Nephron progenitor cell (in vitro differentiated cells): ENCODE measurements around the gene CWC22.

ENCODE experiments used
- DNase-seq: peaks from one replicate; pipeline ENCODE4 v3.0.0; 2021
- H3K27ac Mint-ChIP-seq: 2 replicates; pipeline ENCODE4 v1.8.0; 2021; ENCODE audit warnings: mild to moderate bottlenecking, moderate library complexity, mixed read lengths
- H3K27me3 Mint-ChIP-seq: 2 replicates; pipeline ENCODE4 v1.8.0; 2021; ENCODE audit warnings: mild to moderate bottlenecking, low read depth, mixed read lengths; ENCODE audit not compliant: poor library complexity
- H3K36me3 Mint-ChIP-seq: 2 replicates; pipeline ENCODE4 v1.8.0; 2021; ENCODE audit warnings: low read depth, mixed read lengths
- H3K4me1 Mint-ChIP-seq: 2 replicates; pipeline ENCODE4 v1.8.0; 2021; ENCODE audit warnings: mixed read lengths
- H3K4me3 Mint-ChIP-seq: 2 replicates; pipeline ENCODE4 v1.8.0; 2021; ENCODE audit warnings: mild to moderate bottlenecking, moderate library complexity, mixed read lengths
- H3K9me3 Mint-ChIP-seq: 2 replicates; pipeline ENCODE4 v1.8.0; 2021; ENCODE audit warnings: mild to moderate bottlenecking, moderate library complexity, mixed read lengths
- CTCF ChIP-seq: fragments of 200-600 bp; sonication (generic); IDR thresholded peaks from 2 replicates; pipeline ENCODE4 v1.5.0; 2021; ENCODE audit warnings: antibody characterized with exemption

CWC22 gene

GRCh38 chr2:179909845-179910734 lies 97.0 kb downstream of the CWC22 start:
- no peak for DNase-seq
- peaks cover 3% of the 10 kb centered on the region for H3K27me3 Mint-ChIP-seq
- no peaks in the 10 kb centered on the region for H3K36me3 Mint-ChIP-seq
- H3K4me3 Mint-ChIP-seq: no peak overlapping the region
- H3K4me1 Mint-ChIP-seq: no peaks in the 10 kb centered on the region
- TF ChIP-seq CTCF: no peak
- no peaks in the 10 kb centered on the region for H3K9me3 Mint-ChIP-seq
- no peak overlapping the region for H3K27ac Mint-ChIP-seq

DNA sequence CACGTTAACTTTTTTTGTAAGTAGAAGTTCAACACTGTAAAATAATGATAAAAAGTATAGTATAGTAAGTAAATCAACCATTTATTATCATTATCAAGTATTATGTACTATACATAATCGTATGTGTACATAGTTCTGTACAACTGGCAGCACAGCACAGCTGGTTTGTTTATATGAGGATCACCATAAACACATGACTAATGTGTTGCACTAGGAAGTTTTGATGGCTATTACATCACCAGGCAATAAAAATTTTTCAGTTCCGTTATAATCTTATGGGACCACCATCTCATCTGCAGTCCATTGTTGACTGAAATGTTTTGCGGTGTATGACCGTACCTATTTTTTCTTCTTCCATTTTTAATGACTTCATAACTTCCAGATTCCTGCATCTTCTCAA lies 106.4 kb downstream of the CWC22 start:
- H3K27ac Mint-ChIP-seq: no peak overlapping the region
- no peaks in the 10 kb centered on the region for H3K36me3 Mint-ChIP-seq
- H3K4me1 Mint-ChIP-seq: no peaks in the 10 kb centered on the region
- no peak for TF ChIP-seq CTCF
- peaks cover 12% of the 10 kb centered on the region for H3K9me3 Mint-ChIP-seq
- no peaks in the 10 kb centered on the region for H3K27me3 Mint-ChIP-seq
- no peak overlapping the region for H3K4me3 Mint-ChIP-seq
- no peak for DNase-seq

- H3K27me3 Mint-ChIP-seq: no peaks in the 10 kb centered on the region
- no peaks in the 10 kb centered on the region for H3K4me1 Mint-ChIP-seq
- TF ChIP-seq CTCF: no peak
- no peak for DNase-seq
- peaks cover 12% of the 10 kb centered on the region for H3K9me3 Mint-ChIP-seq
- H3K27ac Mint-ChIP-seq: no peak overlapping the region
- no peaks in the 10 kb centered on the region for H3K36me3 Mint-ChIP-seq
- H3K4me3 Mint-ChIP-seq: no peak overlapping the region
Observed at GRCh38 chr2:179899666-179900065, 107.4 kb downstream of the CWC22 start.

- DNase-seq: peak; percentile 38
- H3K27ac Mint-ChIP-seq: no peak overlapping the region
- H3K4me1 Mint-ChIP-seq: no peaks in the 10 kb centered on the region
- no peaks in the 10 kb centered on the region for H3K36me3 Mint-ChIP-seq
- TF ChIP-seq CTCF: peak; percentile 49
- H3K27me3 Mint-ChIP-seq: peaks cover under 1% of the 10 kb centered on the region
- H3K4me3 Mint-ChIP-seq: no peak overlapping the region
- H3K9me3 Mint-ChIP-seq: peaks cover 7% of the 10 kb centered on the region
Observed at GRCh38 chr2:179898873-179899272, 108.2 kb downstream of the CWC22 start.
